GM21526 (cell line): Measurements from ENCODE around the gene FGFR1OP2.
A peak's percentile ranks its signal among the peaks of the same experiment; 100 is the strongest.

Experiments
- ATAC-seq: cut with Tn5 transposase; IDR thresholded peaks from one replicate; pipeline ENCODE4 v1.9.1; 2021; ENCODE audit warnings: moderate library complexity; ENCODE audit not compliant: unreplicated experiment, low FRiP score

The FGFR1OP2 gene

DNA sequence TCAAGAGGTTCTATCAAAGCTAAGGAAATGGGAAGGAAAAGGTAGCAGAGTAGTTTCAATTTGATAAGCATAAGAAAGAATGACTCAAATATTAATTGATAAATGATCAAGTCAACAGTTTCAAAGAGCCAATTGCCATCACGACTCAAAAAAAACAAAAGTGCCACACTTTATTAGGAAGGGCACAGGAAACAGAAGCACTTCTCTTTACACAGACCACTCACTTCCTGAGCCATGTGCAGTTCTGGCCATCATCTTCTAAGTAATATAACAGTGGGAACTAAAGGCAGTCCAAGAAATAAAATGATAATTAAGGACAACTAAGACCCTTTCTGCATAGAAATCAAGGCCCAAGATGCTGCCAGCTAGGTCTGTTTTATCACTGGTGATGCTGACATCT, 62.7 kb downstream of the FGFR1OP2 start:
- no peak for ATAC-seq

GRCh38 chr12:27001663-27002062, 63.4 kb downstream of the FGFR1OP2 start:
- ATAC-seq, result no peak

DNA sequence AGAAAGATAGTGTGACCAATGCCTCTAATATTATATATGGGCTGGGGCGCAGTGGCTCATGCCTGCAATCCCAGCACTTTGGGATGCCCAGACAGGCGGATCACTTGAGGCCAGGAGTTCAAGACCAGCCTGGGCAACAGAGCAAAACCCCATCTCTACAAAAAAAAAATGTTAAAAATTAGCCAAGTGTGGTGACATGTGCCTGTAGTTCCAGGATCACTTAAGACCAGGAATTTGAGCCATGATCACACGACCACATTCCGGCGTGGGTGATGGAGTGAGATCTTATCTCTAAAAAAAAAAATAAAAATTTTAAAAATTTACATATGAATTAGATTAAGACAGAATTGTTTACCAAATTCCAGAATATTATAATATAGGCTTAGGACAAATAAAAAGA, 63.9 kb downstream of the FGFR1OP2 start:
- no peak for ATAC-seq

- ATAC-seq, result no peak
Observed at GRCh38 chr12:27003421-27004381, 65.4 kb downstream of the FGFR1OP2 start.

- no peak for ATAC-seq
Observed at GRCh38 chr12:27005495-27005894, 67.2 kb downstream of the FGFR1OP2 start.

DNA sequence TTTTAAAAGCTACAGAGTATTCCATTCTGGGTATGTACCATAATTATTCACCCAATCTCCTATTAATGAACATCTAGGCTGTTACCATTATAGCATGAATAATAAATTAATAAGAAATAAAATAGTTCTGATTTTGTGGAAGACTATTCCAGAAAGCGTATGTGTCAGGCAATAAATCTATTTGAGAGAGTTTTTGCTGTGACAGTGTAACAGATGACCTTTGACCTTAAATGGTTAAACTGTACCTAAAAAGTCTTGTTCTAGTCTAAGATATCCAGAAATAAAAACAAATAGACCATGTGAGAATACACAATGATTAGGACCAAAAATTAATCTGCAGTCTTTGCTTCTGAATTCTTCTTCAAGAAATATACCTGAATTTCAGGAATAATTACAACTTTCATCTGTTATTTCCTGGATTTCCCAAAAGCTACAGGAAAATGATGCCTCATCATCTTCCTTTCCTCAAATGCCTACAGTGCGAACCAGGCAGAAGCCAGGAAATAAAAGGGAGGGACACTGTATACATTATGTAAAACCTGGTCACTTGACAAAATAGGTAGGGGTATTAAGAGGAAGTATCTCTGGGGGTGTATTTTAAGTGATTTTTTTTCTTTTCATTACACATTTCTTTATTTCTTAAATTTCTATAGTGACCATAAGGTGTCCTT, 68.7 kb downstream of the FGFR1OP2 start:
- ATAC-seq, result no peak

DNA sequence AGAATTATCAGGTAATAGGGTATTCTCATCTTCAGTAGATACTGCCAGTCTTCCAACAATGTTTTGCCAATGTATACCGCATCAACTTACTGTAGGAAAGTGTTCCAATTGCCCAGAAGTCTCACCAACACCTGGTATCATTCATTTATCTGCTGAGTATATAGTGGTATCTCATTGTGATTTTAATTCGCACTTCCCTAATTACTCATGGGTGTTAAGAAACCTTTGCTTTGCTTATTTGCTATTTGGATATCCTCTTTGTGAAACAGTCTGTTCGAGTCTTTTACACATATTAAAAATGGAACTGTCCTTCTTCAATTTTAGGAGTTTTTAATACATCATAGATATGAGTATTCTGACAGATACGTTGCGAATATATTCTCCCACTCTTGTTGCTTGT, 69.8 kb downstream of the FGFR1OP2 start:
- ATAC-seq, result no peak

DNA sequence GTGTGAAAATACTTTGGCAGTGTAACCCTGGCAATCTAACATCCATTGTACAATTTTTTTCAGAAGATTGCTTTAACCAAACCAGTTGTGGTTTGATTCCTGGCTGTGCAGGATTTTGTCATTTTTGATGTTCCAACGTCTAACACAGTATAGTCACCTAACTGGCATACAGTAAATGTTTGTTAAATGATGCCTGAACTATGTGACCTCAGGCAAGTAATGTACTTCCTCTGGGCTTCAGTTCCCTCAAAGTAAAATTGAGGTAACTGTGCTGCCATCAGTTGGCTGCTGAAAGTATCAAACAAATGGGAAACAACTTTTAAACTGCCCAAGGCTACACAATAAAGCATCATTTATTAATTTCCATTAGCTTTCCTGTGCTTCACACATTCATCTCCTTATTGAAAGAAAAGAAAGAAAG, 71.6 kb downstream of the FGFR1OP2 start:
- no peak for ATAC-seq

DNA sequence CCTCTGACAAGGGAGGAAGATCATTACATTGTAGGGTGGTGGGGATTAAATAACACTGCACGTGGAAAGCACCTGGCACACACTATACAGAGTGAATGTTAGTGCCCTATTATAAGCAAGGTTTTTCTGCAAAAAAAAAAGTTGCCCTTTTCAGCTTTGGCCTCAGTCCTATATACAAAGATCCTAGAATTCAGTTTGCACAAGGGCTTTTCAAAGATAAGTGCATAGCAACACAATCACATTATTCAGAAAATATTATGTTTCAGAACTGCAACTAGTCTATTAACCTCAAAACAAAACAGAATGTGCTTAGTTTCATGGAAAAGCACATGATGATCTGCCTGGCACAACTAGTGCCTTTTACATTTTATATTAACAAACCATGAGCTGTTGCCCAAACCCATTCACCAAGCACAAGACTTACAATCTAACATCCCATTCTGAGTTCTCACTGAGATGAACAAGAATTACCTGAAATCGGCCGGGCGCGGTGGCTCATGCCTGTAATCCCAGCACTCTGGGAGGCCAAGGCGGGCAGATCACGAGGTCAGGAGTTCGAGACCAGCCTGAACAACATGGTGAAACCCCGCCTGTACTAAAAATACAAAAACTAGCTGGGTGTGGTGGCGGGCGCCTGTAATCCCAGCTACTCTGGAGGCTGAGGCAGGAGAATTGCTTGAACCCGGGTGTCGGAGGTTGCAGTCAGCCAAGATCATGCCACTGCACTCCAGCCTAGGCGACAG, 74.1 kb downstream of the FGFR1OP2 start:
- ATAC-seq, result no peak

- ATAC-seq, result no peak
Observed at GRCh38 chr12:27012982-27013255, 74.6 kb downstream of the FGFR1OP2 start.

GRCh38 chr12:27013611-27014084, 75.4 kb downstream of the FGFR1OP2 start:
- ATAC-seq, result peak; percentile 13

- peak; percentile 89 for ATAC-seq
Observed at GRCh38 chr12:27014085-27014858, 76.0 kb downstream of the FGFR1OP2 start, which contains the start of gene TM7SF3. TSS of gene TM7SF3 (minus strand) at chr12:27014384. CDS start at chr12:27014168, 216 bp downstream.

GRCh38 chr12:27014859-27015729, 76.8 kb downstream of the FGFR1OP2 start:
- ATAC-seq, result no peak

- ATAC-seq, result no peak
Observed at GRCh38 chr12:27015730-27016076, 77.4 kb downstream of the FGFR1OP2 start.
